Urinary bladder (tissue), 4 donors: Measurements from ENCODE around the gene STIM1. TPM values are rescaled to one million over a fixed set of nuclear protein-coding genes. Genes with fewer than 3 reads are reported as not detected.

Experiments used
- DNase-seq: peaks from one replicate; pipeline ENCODE4 v3.0.0-alpha.2; 2015; ENCODE audit errors: extremely low spot score
- H3K27ac ChIP-seq: one replicate; pipeline ENCODE4 v1.5.1; 2013; ENCODE audit warnings: low read depth, mild to moderate bottlenecking, moderate library complexity
- H3K36me3 ChIP-seq: one replicate; pipeline ENCODE4 v1.6.1; 2013; ENCODE audit warnings: mild to moderate bottlenecking, moderate library complexity; ENCODE audit not compliant: insufficient read depth
- H3K4me1 ChIP-seq: one replicate; pipeline ENCODE4 v1.6.1; 2013; ENCODE audit warnings: mild to moderate bottlenecking, moderate library complexity; ENCODE audit not compliant: insufficient read depth
- H3K4me3 ChIP-seq: one replicate; pipeline ENCODE4 v1.5.1; 2013; ENCODE audit warnings: low read depth, low read length
- WGBS: extraction: QIAGEN DNeasy Blood & Tissue Kit; methylation state at CpG from one replicate; pipeline ENCODE4 v1.1.7; 2013; 5-methylcytosine and 5-hydroxymethylcytosine counted together
- polyA plus RNA-seq: library from polyadenylated mRNA; stranded (reverse); fragments of 200-250 nt; gene quantifications from one replicate; pipeline ENCODE4 v1.2.3, GENCODE V29; 2013
- total RNA-seq: library from RNA; depleted of rRNA; stranded (reverse); fragments of >200 nt; gene quantifications from one replicate; pipeline ENCODE4 v1.2.3, GENCODE V29; 2014
- donor health status: healthy with polysubstance abuse.
- donor health status: healthy.

STIM1 gene
- total and polyA plus RNA-seq, 2 donors: 41.8 to 61.0 TPM

GRCh38 chr11:3909901-3910300 lies 54.4 kb downstream of the STIM1 start:
- no peaks in the 10 kb centered on the region for H3K4me1 ChIP-seq
- 63% methylated on average over 3 of the region's 3 CpGs for WGBS
- no peak for DNase-seq
- no peak overlapping the region for H3K27ac ChIP-seq
- H3K36me3 ChIP-seq: no peaks in the 10 kb centered on the region
- H3K4me3 ChIP-seq: no peak overlapping the region

GRCh38 chr11:3911908-3912505 lies 56.5 kb downstream of the STIM1 start:
- H3K4me3 ChIP-seq: no peak overlapping the region
- H3K27ac ChIP-seq: no peak overlapping the region
- no peaks in the 10 kb centered on the region for H3K4me1 ChIP-seq
- DNase-seq: no peak
- no peaks in the 10 kb centered on the region for H3K36me3 ChIP-seq
- over 99% methylated on average over 3 of the region's 3 CpGs for WGBS

- DNase-seq: no peak
- no peak overlapping the region for H3K27ac ChIP-seq
- no peaks in the 10 kb centered on the region for H3K4me1 ChIP-seq
- 88% methylated on average over 5 of the region's 5 CpGs for whole genome bisulfite sequencing
- H3K4me3 ChIP-seq: no peak overlapping the region
- no peaks in the 10 kb centered on the region for H3K36me3 ChIP-seq
Measured at GRCh38 chr11:3913921-3914320, 58.5 kb downstream of the STIM1 start.

- WGBS: 42% methylated on average over 1 of the region's 1 CpG
- Histone ChIP-seq H3K4me1 (no peaks in the 10 kb centered on the region), H3K27ac (no peak overlapping the region), H3K4me3 (no peak overlapping the region), H3K36me3 (no peaks in the 10 kb centered on the region)
- no peak for DNase-seq
Measured at GRCh38 chr11:3914805-3915204, 59.3 kb downstream of the STIM1 start.

GRCh38 chr11:3916962-3917361 lies 61.5 kb downstream of the STIM1 start:
- Histone ChIP-seq H3K27ac (no peak overlapping the region), H3K4me3 (no peak overlapping the region), H3K4me1 (no peaks in the 10 kb centered on the region), H3K36me3 (no peaks in the 10 kb centered on the region)
- 75% methylated on average over 3 of the region's 3 CpGs for WGBS
- DNase-seq: no peak

GRCh38 chr11:3920148-3920852 lies 64.8 kb downstream of the STIM1 start:
- no peaks in the 10 kb centered on the region for H3K4me1 ChIP-seq
- DNase-seq: no peak

GRCh38 chr11:3922056-3922455 lies 66.6 kb downstream of the STIM1 start:
- H3K36me3 ChIP-seq: no peaks in the 10 kb centered on the region
- no peak for DNase-seq
- H3K4me3 ChIP-seq: no peak overlapping the region
- no peak overlapping the region for H3K27ac ChIP-seq
- no peaks in the 10 kb centered on the region for H3K4me1 ChIP-seq
- WGBS: 98% methylated on average over 1 of the region's 1 CpG

More at GRCh38 chr11:3920148-3920852, 64.8 kb downstream of the STIM1 start:
- WGBS: 48% methylated on average over 2 of the region's 2 CpGs
- Histone ChIP-seq H3K4me3 (no peak overlapping the region), H3K36me3 (no peaks in the 10 kb centered on the region), H3K27ac (no peak overlapping the region)

GRCh38 chr11:3925513-3925912 lies 70.0 kb downstream of the STIM1 start:
- H3K4me1 ChIP-seq: no peaks in the 10 kb centered on the region
- no peaks in the 10 kb centered on the region for H3K36me3 ChIP-seq
- no peak overlapping the region for H3K4me3 ChIP-seq
- no peak overlapping the region for H3K27ac ChIP-seq
- DNase-seq: no peak
- WGBS: 56% methylated on average over 1 of the region's 1 CpG

GRCh38 chr11:3926458-3927095 lies 71.1 kb downstream of the STIM1 start:
- no peak for DNase-seq

GRCh38 chr11:3927129-3927796 lies 71.8 kb downstream of the STIM1 start:
- no peak overlapping the region for H3K4me3 ChIP-seq
- no peaks in the 10 kb centered on the region for H3K4me1 ChIP-seq
- WGBS: 69% methylated on average over 6 of the region's 6 CpGs
- no peak overlapping the region for H3K27ac ChIP-seq
- no peaks in the 10 kb centered on the region for H3K36me3 ChIP-seq
- DNase-seq: no peak

More at GRCh38 chr11:3926458-3927095, 71.1 kb downstream of the STIM1 start:
- Histone ChIP-seq H3K4me3 (no peak overlapping the region), H3K27ac (no peak overlapping the region), H3K4me1 (no peaks in the 10 kb centered on the region), H3K36me3 (no peaks in the 10 kb centered on the region)

GRCh38 chr11:3929232-3929631 lies 73.8 kb downstream of the STIM1 start:
- no peak for DNase-seq
- H3K4me3 ChIP-seq: no peak overlapping the region
- H3K4me1 ChIP-seq: no peaks in the 10 kb centered on the region
- 59% methylated on average over 1 of the region's 1 CpG for WGBS
- no peak overlapping the region for H3K27ac ChIP-seq
- H3K36me3 ChIP-seq: no peaks in the 10 kb centered on the region

- 54% methylated on average over 8 of the region's 8 CpGs for WGBS
- H3K4me1 ChIP-seq: no peaks in the 10 kb centered on the region
- DNase-seq: no peak
- no peak overlapping the region for H3K4me3 ChIP-seq
- H3K27ac ChIP-seq: no peak overlapping the region
- H3K36me3 ChIP-seq: no peaks in the 10 kb centered on the region
Measured at GRCh38 chr11:3929649-3930048, 74.2 kb downstream of the STIM1 start.

- H3K27ac ChIP-seq: no peak overlapping the region
- no peaks in the 10 kb centered on the region for H3K36me3 ChIP-seq
- 97% methylated on average over 2 of the region's 2 CpGs for WGBS
- H3K4me3 ChIP-seq: no peak overlapping the region
- no peaks in the 10 kb centered on the region for H3K4me1 ChIP-seq
- no peak for DNase-seq
Measured at GRCh38 chr11:3932698-3933097, 77.2 kb downstream of the STIM1 start.
